DOHH2 (cell line): ENCODE measurements around the gene OSBPL10.

Experiments used
- H3F3A ChIP-seq: fragments of 200-600 bp; sonication (generic), shearing (Covaris generic); 2 replicates; pipeline ENCODE4 v1.6.0; 2016; ENCODE audit warnings: antibody characterized with exemption, mild to moderate bottlenecking; ENCODE audit not compliant: control insufficient read depth, insufficient read depth
- H3K27ac ChIP-seq: fragments of 200-600 bp; sonication (generic); 2 replicates; pipeline ENCODE4 v1.5.1; 2014; ENCODE audit warnings: low read depth, mild to moderate bottlenecking, low read length, moderate library complexity
- H3K27me3 ChIP-seq: fragments of 200-600 bp; sonication (generic); 2 replicates; pipeline ENCODE4 v1.6.1; 2014; ENCODE audit warnings: mild to moderate bottlenecking, low read length, mixed read lengths; ENCODE audit not compliant: control insufficient read depth
- H3K36me3 ChIP-seq: fragments of 200-600 bp; sonication (generic); 2 replicates; pipeline ENCODE4 v1.6.1; 2014; ENCODE audit warnings: mild to moderate bottlenecking, low read length, moderate library complexity, mixed read lengths; ENCODE audit not compliant: control insufficient read depth
- H3K4me1 ChIP-seq: fragments of 200-600 bp; sonication (generic); 2 replicates; pipeline ENCODE4 v1.6.1; 2014; ENCODE audit warnings: mild to moderate bottlenecking, low read length, mixed read lengths; ENCODE audit not compliant: control insufficient read depth
- H3K4me2 ChIP-seq: fragments of 200-600 bp; sonication (generic); 2 replicates; pipeline ENCODE4 v1.6.0; 2014; ENCODE audit warnings: mild to moderate bottlenecking, low read length, moderate library complexity
- H3K4me3 ChIP-seq: fragments of 200-600 bp; sonication (generic); 2 replicates; pipeline ENCODE4 v1.5.1; 2014; ENCODE audit warnings: mild to moderate bottlenecking, low read length, mixed read lengths
- H3K79me2 ChIP-seq: fragments of 200-600 bp; sonication (generic); 2 replicates; pipeline ENCODE4 v1.6.1; 2014; ENCODE audit warnings: mild to moderate bottlenecking, low read length, mixed read lengths; ENCODE audit not compliant: control insufficient read depth
- H3K9me2 ChIP-seq: fragments of 200-600 bp; sonication (generic); replicated peaks from 2 replicates; pipeline ENCODE4 v1.6.1; 2014; ENCODE audit warnings: mild to moderate bottlenecking, low read length, mixed read lengths; ENCODE audit not compliant: control insufficient read depth
- H3K9me3 ChIP-seq: fragments of 200-600 bp; sonication (generic); 2 replicates; pipeline ENCODE4 v1.6.1; 2014; ENCODE audit warnings: antibody characterized with exemption, low read length, mixed read lengths; ENCODE audit not compliant: control insufficient read depth, insufficient read depth
- H4K20me1 ChIP-seq: fragments of 200-600 bp; sonication (generic); 2 replicates; pipeline ENCODE4 v1.6.0; 2014; ENCODE audit warnings: low read depth, mild to moderate bottlenecking, antibody characterized with exemption, low read length, moderate library complexity; ENCODE audit not compliant: control insufficient read depth, insufficient read depth
- EZH2phosphoT487 ChIP-seq: fragments of 200-600 bp; sonication (generic); IDR thresholded peaks from 2 replicates; pipeline ENCODE4 v1.6.1; 2017; ENCODE audit warnings: borderline replicate concordance, mild to moderate bottlenecking, antibody characterized with exemption, low read length, moderate library complexity, mixed read lengths
- TF ChIP-seq, protein P1 (sequence below): fragments of 200-600 bp; sonication (generic); IDR thresholded peaks from one replicate; pipeline ENCODE4 v1.5.1; 2014; ENCODE audit warnings: antibody characterized with exemption, mild to moderate bottlenecking, low read depth, low read length; ENCODE audit not compliant: poor library complexity, severe bottlenecking

Gene OSBPL10

DNA sequence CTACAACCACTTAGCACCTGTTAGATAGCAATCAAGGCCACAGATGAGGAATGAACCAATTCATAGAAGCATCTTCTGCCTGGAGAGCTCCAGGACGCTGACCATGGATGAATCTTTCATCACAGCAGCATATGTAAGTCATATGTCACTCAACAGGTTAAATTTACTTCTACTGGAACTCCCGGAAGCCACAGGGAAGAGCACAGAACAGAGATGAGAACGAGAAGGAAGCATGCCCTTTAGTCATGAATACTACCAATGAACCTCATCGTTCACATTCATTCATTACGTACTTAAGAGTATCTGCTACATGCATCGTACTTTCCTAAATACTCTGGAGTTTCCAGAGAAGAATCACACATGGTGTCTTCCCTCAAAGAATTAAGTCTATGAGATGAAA lies 255.5 kb downstream of the OSBPL10 start:
- peaks cover 31% of the 10 kb centered on the region for H3K36me3 ChIP-seq
- no peak overlapping the region for H3K4me2 ChIP-seq
- H3K79me2 ChIP-seq, result peaks cover 6% of the 10 kb centered on the region
- no peaks in the 10 kb centered on the region for H3K9me2 ChIP-seq
- TF ChIP-seq, protein P1, sequence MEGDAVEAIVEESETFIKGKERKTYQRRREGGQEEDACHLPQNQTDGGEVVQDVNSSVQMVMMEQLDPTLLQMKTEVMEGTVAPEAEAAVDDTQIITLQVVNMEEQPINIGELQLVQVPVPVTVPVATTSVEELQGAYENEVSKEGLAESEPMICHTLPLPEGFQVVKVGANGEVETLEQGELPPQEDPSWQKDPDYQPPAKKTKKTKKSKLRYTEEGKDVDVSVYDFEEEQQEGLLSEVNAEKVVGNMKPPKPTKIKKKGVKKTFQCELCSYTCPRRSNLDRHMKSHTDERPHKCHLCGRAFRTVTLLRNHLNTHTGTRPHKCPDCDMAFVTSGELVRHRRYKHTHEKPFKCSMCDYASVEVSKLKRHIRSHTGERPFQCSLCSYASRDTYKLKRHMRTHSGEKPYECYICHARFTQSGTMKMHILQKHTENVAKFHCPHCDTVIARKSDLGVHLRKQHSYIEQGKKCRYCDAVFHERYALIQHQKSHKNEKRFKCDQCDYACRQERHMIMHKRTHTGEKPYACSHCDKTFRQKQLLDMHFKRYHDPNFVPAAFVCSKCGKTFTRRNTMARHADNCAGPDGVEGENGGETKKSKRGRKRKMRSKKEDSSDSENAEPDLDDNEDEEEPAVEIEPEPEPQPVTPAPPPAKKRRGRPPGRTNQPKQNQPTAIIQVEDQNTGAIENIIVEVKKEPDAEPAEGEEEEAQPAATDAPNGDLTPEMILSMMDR, result no peak
- no peak for TF ChIP-seq EZH2phosphoT487
- H3K27ac ChIP-seq, result no peak overlapping the region
- no peaks in the 10 kb centered on the region for H3F3A ChIP-seq
- no peak overlapping the region for H3K4me3 ChIP-seq
- no peaks in the 10 kb centered on the region for H3K27me3 ChIP-seq
- H4K20me1 ChIP-seq, result no peaks in the 10 kb centered on the region
- no peaks in the 10 kb centered on the region for H3K4me1 ChIP-seq
- H3K9me3 ChIP-seq, result no peaks in the 10 kb centered on the region

DNA sequence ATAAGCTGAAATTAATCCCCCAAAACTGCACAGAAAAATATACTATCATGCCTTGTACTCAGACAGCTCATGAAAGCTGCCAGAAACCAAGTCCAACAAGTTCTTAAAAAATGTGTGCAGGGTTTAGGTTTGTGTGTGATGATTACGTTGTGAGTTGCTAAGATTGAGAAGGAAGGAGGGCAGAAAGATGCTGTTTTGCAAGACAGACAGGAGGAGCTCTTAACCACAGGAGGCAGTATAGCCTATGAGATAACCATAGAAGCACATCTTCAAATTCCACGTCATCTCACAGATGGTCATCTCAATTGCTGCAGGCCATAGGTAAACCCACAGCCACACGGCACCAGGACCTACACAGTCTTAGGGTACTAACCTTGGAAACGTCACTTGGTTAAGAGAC lies 256.4 kb downstream of the OSBPL10 start:
- Histone ChIP-seq H3K27ac (no peak overlapping the region), H3K9me2 (no peaks in the 10 kb centered on the region), H3K4me1 (no peaks in the 10 kb centered on the region), H3K27me3 (no peaks in the 10 kb centered on the region), H3K9me3 (no peaks in the 10 kb centered on the region), H3K4me2 (no peak overlapping the region), H3F3A (no peaks in the 10 kb centered on the region), H3K79me2 (peaks cover 6% of the 10 kb centered on the region), H3K36me3 (peaks cover 31% of the 10 kb centered on the region), H3K4me3 (no peak overlapping the region), H4K20me1 (no peaks in the 10 kb centered on the region)
- TF ChIP-seq, protein P1, result peak; percentile 49
- no peak for TF ChIP-seq EZH2phosphoT487

DNA sequence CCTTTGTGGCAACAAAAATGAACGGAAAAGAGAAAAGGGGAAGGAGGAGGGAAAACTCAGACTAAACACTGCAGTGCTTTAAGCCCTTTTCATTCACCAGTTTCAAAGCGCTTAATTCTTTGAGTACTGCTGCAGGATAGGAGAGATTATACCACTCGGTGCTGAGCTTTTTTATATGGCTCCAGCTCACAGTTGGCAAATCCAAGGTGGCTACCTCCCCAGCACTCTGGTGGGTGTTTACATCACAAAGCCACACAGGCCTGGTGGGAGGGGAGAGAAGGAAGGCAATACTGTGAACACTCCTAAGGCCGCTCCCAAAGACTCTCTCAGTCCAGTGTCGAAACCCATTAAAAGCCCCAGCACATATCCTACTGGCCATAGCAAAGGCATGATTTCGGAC lies 256.9 kb downstream of the OSBPL10 start:
- H3K36me3 ChIP-seq, result peaks cover 31% of the 10 kb centered on the region
- no peaks in the 10 kb centered on the region for H3F3A ChIP-seq
- peaks cover 6% of the 10 kb centered on the region for H3K79me2 ChIP-seq
- no peak overlapping the region for H3K4me3 ChIP-seq
- TF ChIP-seq, protein P1, result no peak
- no peak for TF ChIP-seq EZH2phosphoT487
- H4K20me1 ChIP-seq, result no peaks in the 10 kb centered on the region
- no peaks in the 10 kb centered on the region for H3K4me1 ChIP-seq
- no peaks in the 10 kb centered on the region for H3K9me2 ChIP-seq
- H3K9me3 ChIP-seq, result no peaks in the 10 kb centered on the region
- no peak overlapping the region for H3K27ac ChIP-seq
- no peaks in the 10 kb centered on the region for H3K27me3 ChIP-seq
- no peak overlapping the region for H3K4me2 ChIP-seq

DNA sequence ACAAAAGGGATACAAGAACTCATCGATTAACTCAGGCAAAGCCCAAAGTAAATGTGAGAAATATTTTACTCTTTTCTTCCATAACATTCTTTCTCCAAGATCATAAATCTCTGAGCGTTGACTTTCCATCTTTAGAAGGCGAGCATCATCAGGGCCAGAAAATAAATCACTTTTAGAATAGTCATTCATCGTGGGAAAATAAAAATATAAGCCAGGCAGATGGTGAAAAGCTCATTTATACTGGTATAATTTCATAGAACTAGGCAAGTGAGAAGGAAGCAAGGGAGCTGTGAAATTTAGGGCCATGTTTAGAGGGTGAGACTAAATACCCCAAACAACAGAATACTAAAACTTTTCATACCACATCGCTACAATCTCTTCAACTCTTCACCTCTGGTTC lies 257.4 kb downstream of the OSBPL10 start:
- H3K4me1 ChIP-seq, result no peaks in the 10 kb centered on the region
- H3K4me3 ChIP-seq, result no peak overlapping the region
- no peak overlapping the region for H3K27ac ChIP-seq
- no peaks in the 10 kb centered on the region for H3K27me3 ChIP-seq
- no peaks in the 10 kb centered on the region for H3F3A ChIP-seq
- H3K9me2 ChIP-seq, result no peaks in the 10 kb centered on the region
- no peaks in the 10 kb centered on the region for H3K9me3 ChIP-seq
- peaks cover 6% of the 10 kb centered on the region for H3K79me2 ChIP-seq
- no peak overlapping the region for H3K4me2 ChIP-seq
- H3K36me3 ChIP-seq, result peaks cover 31% of the 10 kb centered on the region
- TF ChIP-seq EZH2phosphoT487, result no peak
- TF ChIP-seq, protein P1, result no peak
- no peaks in the 10 kb centered on the region for H4K20me1 ChIP-seq
